ENCODE results near the gene CLDN14.

CLDN14 gene

GRCh38 chr21:36511484-36512220 lies 31.7 kb upstream of the CLDN14 start:
- no peak for TF ChIP-seq ARNT (IDR thresholded peaks at IDR 0.05)
- no peak for TF ChIP-seq LEF1 (IDR thresholded peaks at IDR 0.05; ENCODE audit: borderline replicate concordance)
- no peak for TF ChIP-seq CTBP1 (IDR thresholded peaks at IDR 0.05; ENCODE audit: borderline replicate concordance)
- no peak for TF ChIP-seq BHLHE40 (IDR thresholded peaks at IDR 0.05; ENCODE audit: borderline replicate concordance)
- TF ChIP-seq FOXM1 (IDR thresholded peaks at IDR 0.05; ENCODE audit: borderline replicate concordance) = no peak
- TF ChIP-seq FOXA1 (IDR thresholded peaks at IDR 0.05) = no peak
- no peak for TF ChIP-seq SP1 (IDR thresholded peaks at IDR 0.05)
- TF ChIP-seq ELF4 (IDR thresholded peaks at IDR 0.05) = no peak
- TF ChIP-seq FOXK2 (IDR thresholded peaks at IDR 0.05) = no peak
- no peak for TF ChIP-seq HDGF (IDR thresholded peaks at IDR 0.05; ENCODE audit: borderline replicate concordance)
- no peak for TF ChIP-seq ZNF384 (IDR thresholded peaks at IDR 0.05)
- no peak for TF ChIP-seq PKNOX1 (IDR thresholded peaks at IDR 0.05)
- no peak for TF ChIP-seq TARDBP (IDR thresholded peaks at IDR 0.05)
- DNase-seq (ENCODE audit: extremely low spot score) = no peak
- CTCF ChIA-PET = interaction anchor here (1.5 kb wide), 1 partner anchor 406 kb away, joined by 5 read pairs; no protein-coding TSS in a partner anchor
- POLR2A ChIA-PET = interaction anchor here (0.8 kb wide), 1 partner anchor 82 kb away, joined by 3 read pairs; no protein-coding TSS in a partner anchor

- POLR2A ChIA-PET = interaction anchor here (0.8 kb wide), 1 partner anchor 81 kb away, joined by 3 read pairs; no protein-coding TSS in a partner anchor
- TF ChIP-seq LEF1 (IDR thresholded peaks at IDR 0.05; ENCODE audit: borderline replicate concordance) (no peak), PKNOX1 (IDR thresholded peaks at IDR 0.05) (no peak), CTBP1 (IDR thresholded peaks at IDR 0.05; ENCODE audit: borderline replicate concordance) (no peak), BHLHE40 (IDR thresholded peaks at IDR 0.05; ENCODE audit: borderline replicate concordance) (no peak), SUZ12 (IDR thresholded peaks at IDR 0.05) (no peak), HDGF (IDR thresholded peaks at IDR 0.05; ENCODE audit: borderline replicate concordance) (no peak), L3MBTL2 (conservative IDR thresholded peaks at IDR 0.05) (no peak), ELF4 (IDR thresholded peaks at IDR 0.05) (no peak), NFRKB (IDR thresholded peaks at IDR 0.05) (no peak), ZNF384 (IDR thresholded peaks at IDR 0.05) (no peak), TARDBP (IDR thresholded peaks at IDR 0.05) (no peak), FOXM1 (IDR thresholded peaks at IDR 0.05; ENCODE audit: borderline replicate concordance) (no peak), FOXA1 (IDR thresholded peaks at IDR 0.05) (no peak), FOXK2 (IDR thresholded peaks at IDR 0.05) (no peak), SP1 (IDR thresholded peaks at IDR 0.05) (no peak), ARNT (IDR thresholded peaks at IDR 0.05) (no peak)
- DNase-seq (ENCODE audit: extremely low spot score) = no peak
- CTCF ChIA-PET = no interaction called here
Measured at GRCh38 chr21:36510911-36511310, 31.0 kb upstream of the CLDN14 start.

- DNase-seq (ENCODE audit: extremely low spot score) = no peak
- TF ChIP-seq PKNOX1 (IDR thresholded peaks at IDR 0.05) = no peak
- no peak for TF ChIP-seq ZNF384 (IDR thresholded peaks at IDR 0.05)
- no peak for TF ChIP-seq FOXK2 (IDR thresholded peaks at IDR 0.05)
- TF ChIP-seq BHLHE40 (IDR thresholded peaks at IDR 0.05; ENCODE audit: borderline replicate concordance) = no peak
- TF ChIP-seq TARDBP (IDR thresholded peaks at IDR 0.05) = no peak
- TF ChIP-seq FOXM1 (IDR thresholded peaks at IDR 0.05; ENCODE audit: borderline replicate concordance) = no peak
- no peak for TF ChIP-seq NFRKB (IDR thresholded peaks at IDR 0.05)
- no peak for TF ChIP-seq ARNT (IDR thresholded peaks at IDR 0.05)
- no peak for TF ChIP-seq L3MBTL2 (conservative IDR thresholded peaks at IDR 0.05)
- no peak for TF ChIP-seq LEF1 (IDR thresholded peaks at IDR 0.05; ENCODE audit: borderline replicate concordance)
- TF ChIP-seq SUZ12 (IDR thresholded peaks at IDR 0.05) = no peak
- TF ChIP-seq CTBP1 (IDR thresholded peaks at IDR 0.05; ENCODE audit: borderline replicate concordance) = no peak
- POLR2A ChIA-PET = no interaction called here
- CTCF ChIA-PET = interaction anchor here (0.6 kb wide), 1 partner anchor 16 kb away, joined by 3 read pairs; no protein-coding TSS in a partner anchor
Measured at GRCh38 chr21:36509973-36510664, 30.2 kb upstream of the CLDN14 start.

- no peak for DNase-seq (ENCODE audit: extremely low spot score)
- TF ChIP-seq L3MBTL2 (conservative IDR thresholded peaks at IDR 0.05) = no peak
- no peak for TF ChIP-seq HDGF (IDR thresholded peaks at IDR 0.05; ENCODE audit: borderline replicate concordance)
- no peak for TF ChIP-seq FOXK2 (IDR thresholded peaks at IDR 0.05)
- no peak for TF ChIP-seq SUZ12 (IDR thresholded peaks at IDR 0.05)
- no peak for TF ChIP-seq BHLHE40 (IDR thresholded peaks at IDR 0.05; ENCODE audit: borderline replicate concordance)
- TF ChIP-seq SP1 (IDR thresholded peaks at IDR 0.05) = no peak
- TF ChIP-seq LEF1 (IDR thresholded peaks at IDR 0.05; ENCODE audit: borderline replicate concordance) = no peak
- TF ChIP-seq NFRKB (IDR thresholded peaks at IDR 0.05) = no peak
- TF ChIP-seq TARDBP (IDR thresholded peaks at IDR 0.05) = no peak
- no peak for TF ChIP-seq PKNOX1 (IDR thresholded peaks at IDR 0.05)
- TF ChIP-seq FOXM1 (IDR thresholded peaks at IDR 0.05; ENCODE audit: borderline replicate concordance) = no peak
- TF ChIP-seq ZNF384 (IDR thresholded peaks at IDR 0.05) = no peak
- no peak for TF ChIP-seq ELF4 (IDR thresholded peaks at IDR 0.05)
- no peak for TF ChIP-seq FOXA1 (IDR thresholded peaks at IDR 0.05)
- TF ChIP-seq ARNT (IDR thresholded peaks at IDR 0.05) = no peak
- ChIA-PET CTCF (interaction anchor here (1.4 kb wide), 1 partner anchor 81 kb away, joined by 3 read pairs; no protein-coding TSS in a partner anchor), POLR2A (no interaction called here)
Measured at GRCh38 chr21:36508948-36509347, 29.0 kb upstream of the CLDN14 start.

Data from HEK293T (cell line).